Cardiac fibroblast (primary cell): Measurements from ENCODE around the gene ACTN1.
"Not testable (repeated sequence)": the region's sequence is repeated elsewhere in the genome, so short reads cannot be mapped to it uniquely, and the experiment has no call there.

Experiments
- DNase-seq, 2 donors: peaks; one replicate each; pipeline versions ENCODE4 v3.0.0 to v3.0.0-alpha.2; 2010; ENCODE audit warnings: low read depth in 2 of 2
- H3K4me3 ChIP-seq, 2 donors: replicated peaks in 1 of 2; 1 replicate in 1 of 2; 2 replicates in 1 of 2; pipeline ENCODE4 v1.5.1; 2011; ENCODE audit warnings: low read depth in 2 of 2, low read length in 2 of 2, mild to moderate bottlenecking in 2 of 2, moderate library complexity in 1 of 2
- TF ChIP-seq, protein P1 (sequence below): IDR thresholded peaks from one replicate; pipeline ENCODE4 v1.5.1; 2011; ENCODE audit warnings: low read depth, mild to moderate bottlenecking, low read length, inconsistent platforms

ACTN1 gene

DNA sequence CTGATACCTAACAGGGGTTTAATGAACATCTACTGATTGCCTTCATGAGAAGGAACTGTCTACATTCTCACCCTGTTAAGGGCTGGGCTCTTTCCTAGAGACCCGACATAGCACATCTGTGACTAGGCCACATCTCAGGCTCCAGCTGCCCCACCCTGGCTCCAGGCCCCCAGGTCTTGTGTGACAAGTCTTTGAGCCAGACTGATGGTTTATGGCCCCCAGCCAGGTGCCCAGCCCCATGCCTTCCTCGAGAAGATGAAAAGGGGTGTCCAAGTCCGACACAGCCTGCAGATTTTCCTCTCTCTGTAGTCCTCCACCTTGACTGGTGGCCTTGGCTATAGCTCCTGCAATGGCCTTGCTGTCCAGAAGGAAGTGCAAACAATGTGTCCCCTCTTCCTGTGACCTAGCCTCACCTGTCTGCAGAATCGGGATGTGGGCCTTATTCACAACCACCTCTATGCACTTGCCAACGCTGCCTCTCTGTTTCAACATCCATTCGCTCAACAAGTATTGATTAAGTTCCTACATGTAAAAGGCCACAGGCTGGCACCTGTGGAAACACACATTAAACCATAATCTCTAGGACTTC lies 4.2 kb downstream of the ACTN1 start:
- TF ChIP-seq, protein P1, sequence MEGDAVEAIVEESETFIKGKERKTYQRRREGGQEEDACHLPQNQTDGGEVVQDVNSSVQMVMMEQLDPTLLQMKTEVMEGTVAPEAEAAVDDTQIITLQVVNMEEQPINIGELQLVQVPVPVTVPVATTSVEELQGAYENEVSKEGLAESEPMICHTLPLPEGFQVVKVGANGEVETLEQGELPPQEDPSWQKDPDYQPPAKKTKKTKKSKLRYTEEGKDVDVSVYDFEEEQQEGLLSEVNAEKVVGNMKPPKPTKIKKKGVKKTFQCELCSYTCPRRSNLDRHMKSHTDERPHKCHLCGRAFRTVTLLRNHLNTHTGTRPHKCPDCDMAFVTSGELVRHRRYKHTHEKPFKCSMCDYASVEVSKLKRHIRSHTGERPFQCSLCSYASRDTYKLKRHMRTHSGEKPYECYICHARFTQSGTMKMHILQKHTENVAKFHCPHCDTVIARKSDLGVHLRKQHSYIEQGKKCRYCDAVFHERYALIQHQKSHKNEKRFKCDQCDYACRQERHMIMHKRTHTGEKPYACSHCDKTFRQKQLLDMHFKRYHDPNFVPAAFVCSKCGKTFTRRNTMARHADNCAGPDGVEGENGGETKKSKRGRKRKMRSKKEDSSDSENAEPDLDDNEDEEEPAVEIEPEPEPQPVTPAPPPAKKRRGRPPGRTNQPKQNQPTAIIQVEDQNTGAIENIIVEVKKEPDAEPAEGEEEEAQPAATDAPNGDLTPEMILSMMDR = no peak
- no peak for DNase-seq
- H3K4me3 ChIP-seq = peak overlapping the region in 1 of 2 donors; percentile 92

DNA sequence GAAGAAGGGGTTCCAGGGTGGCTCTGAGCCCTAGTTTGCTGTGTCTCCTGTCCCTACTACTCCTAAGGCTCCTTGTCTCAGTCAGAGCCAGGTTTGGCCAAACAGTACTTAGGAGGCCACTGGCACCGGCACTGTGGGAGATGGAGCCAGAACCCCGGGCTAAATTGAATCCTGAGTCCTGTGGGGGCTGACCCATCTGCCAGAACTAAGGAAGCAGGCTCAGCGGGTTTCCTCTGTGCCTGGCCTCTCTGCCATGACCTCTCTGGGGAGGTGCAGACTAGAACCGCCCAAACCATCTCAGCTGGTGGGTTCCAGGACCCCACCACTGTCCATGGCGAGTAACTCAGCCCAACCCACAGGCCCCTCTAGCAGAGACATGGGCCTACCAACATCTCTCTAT lies 5.5 kb downstream of the ACTN1 start:
- TF ChIP-seq, protein P1 = no peak
- H3K4me3 ChIP-seq = no peak overlapping the region
- no peak for DNase-seq

DNA sequence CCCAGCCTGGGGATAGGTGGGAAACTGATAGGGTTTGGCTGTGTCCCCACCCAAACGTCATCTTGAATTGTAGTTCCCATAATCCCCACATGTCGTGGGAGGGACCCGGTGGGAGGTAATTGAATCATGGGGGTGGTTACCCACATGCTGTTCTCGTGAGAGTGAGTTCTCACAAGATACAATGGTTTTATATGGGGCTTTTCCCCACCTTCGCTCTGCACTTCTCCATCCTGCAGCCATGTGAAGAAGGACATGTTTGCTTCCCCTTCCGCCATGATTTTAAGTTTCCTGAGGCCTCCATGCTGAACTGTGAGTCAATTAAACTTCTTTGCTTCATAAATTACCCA lies 5.9 kb downstream of the ACTN1 start:
- DNase-seq, H3K4me3 ChIP-seq: not testable (repeated sequence)

DNA sequence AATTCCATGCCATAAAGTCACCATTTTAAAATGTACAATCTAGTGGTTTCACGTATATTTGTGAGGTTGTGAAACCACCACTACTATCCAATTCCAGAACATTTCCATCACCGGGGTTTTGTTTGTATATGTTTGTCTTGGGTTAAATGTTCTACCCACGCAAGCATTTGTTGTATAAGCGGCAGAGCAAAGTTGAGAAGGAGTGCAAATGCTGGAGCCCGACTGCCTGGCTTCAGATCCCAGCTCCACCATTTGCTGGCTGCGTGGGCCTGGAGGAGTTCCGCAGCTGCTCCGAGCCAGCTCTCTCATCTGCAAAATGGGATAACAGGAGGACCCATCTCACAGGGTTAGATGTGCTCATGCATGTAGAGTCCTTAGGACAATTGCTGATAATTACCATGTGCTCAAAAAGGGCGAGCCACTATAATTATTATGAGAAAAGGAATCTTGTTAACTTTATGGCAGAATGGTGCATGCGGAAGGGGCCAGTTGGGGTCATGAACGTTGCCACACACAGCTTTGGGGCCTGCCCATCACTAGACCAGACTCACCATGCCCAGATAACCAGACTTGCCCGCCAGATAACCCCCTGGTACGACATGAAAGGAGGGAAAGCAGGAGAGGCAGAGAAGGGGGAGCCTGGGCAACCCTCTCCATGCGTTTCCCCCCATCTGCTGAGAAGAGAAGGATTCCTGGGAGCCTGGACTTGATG lies 6.4 kb downstream of the ACTN1 start:
- no peak overlapping the region for H3K4me3 ChIP-seq
- TF ChIP-seq, protein P1 = no peak
- DNase-seq = no peak

DNA sequence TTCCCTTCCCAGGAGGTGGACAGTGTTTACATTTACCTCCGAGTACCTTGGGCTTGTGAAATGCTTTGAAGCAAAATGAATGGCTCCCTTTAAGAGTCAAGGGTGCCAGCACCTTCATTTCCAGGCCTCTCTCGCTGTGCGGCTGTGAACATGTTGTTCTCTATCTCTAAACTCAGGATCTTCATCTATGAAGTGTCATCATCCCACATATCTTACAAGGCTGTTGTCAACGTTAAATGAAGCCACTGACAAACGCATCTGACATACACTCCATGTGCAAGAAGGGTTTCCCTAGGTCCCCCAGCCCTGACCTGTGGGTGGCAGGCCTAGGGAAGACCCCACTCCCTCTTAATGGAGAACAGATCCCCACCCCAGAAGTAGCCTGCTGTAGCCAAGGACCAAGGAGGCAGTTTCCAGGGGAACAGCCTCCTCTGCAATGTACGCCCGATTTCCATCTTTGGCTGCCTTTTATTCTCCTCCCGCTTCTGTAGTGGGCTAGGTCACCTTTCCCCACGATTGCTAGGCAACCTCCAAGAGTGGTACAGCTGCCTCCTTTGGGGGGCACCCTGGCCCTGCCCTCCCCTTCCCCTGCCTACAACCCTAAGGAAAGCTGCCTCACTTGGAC lies 7.6 kb downstream of the ACTN1 start:
- DNase-seq = no peak
- H3K4me3 ChIP-seq = no peak overlapping the region
- TF ChIP-seq, protein P1 = no peak

DNA sequence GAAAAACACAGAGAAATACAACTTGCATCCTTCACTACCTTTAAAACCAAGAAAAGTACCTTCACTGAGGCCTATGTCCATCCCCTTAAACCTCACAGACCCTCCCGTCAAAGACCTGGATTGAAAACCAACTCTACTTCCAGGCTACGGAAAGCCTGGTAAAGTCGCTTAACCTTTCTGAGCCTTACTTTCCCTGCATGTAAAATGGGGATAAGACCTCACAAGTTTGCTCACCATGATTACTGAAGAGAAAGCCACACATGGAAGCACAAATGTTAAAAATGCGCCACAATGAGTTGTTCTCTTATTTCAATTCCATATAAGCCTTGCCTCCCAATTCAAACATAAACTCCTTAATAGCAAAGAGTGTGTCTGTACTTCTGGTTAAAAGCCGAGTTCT lies 8.4 kb downstream of the ACTN1 start:
- TF ChIP-seq, protein P1 = no peak
- DNase-seq = no peak
- no peak overlapping the region for H3K4me3 ChIP-seq

DNA sequence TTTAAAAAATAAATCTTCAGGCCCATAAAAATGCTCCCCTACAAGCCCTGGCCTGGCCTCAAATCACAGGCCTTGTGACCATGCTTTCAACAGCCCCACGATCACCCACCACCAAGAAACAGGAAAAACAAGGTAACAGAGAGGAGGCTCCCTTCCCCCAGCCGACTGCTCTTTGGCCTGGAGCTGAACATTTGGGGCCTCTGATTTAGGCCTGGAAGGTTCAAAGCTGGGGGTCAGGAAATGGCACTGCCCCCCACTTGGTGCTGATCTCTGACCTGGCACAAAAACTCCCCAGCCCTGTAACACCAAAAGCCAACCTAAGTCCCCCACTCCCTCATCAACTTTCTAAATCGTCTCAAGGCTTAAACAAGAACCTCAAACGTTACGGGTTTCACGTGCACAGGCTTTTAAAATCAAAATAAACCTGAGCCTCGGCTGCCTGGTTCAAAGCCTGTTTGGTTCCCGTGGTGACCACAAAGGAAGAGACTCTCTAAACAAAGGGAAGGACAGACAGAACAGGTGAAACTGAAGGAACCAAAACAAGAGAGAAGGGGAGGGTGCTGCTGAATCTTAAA lies 9.0 kb downstream of the ACTN1 start:
- H3K4me3 ChIP-seq = no peak overlapping the region
- no peak for DNase-seq
- TF ChIP-seq, protein P1 = no peak
